Measurements from ENCODE around the gene ETNPPL. TPM values are rescaled to one million over a fixed set of nuclear protein-coding genes. Genes with fewer than 3 reads are reported as not detected.

Gene ETNPPL
- total and polyA plus RNA-seq, 2 of the 13 experiments (the other 11 are each of a cell fraction or from before 2014, with no cell fraction given): 1.4 to 6.0 TPM

- in situ Hi-C loops (cut with HindIII; ENCODE audit: extremely low pct_ligation_motif_present, low pct_unique_long_range_greater_than_20kb): no loop called here
- H4K20me1 ChIP-seq (ENCODE audit: insufficient read depth, low read length): no peaks in the 10 kb centered on the region
- H3K27ac ChIP-seq (ENCODE audit: extremely low read length, insufficient read depth, low read length): no peak overlapping the region
- no peak for FAIRE-seq
- no peak for DNase-seq (ENCODE audit: low spot score)
- no peak for ATAC-seq
- POLR2A ChIA-PET: no interaction called here
- H3K79me2 ChIP-seq (ENCODE audit: insufficient read depth, low read length): no peaks in the 10 kb centered on the region
- peaks cover 37% of the 10 kb centered on the region for H3K4me1 ChIP-seq (ENCODE audit: insufficient read depth, low read length)
- BruUV-seq (replicated peaks): no TSS peak
- intact Hi-C loops (cut with micrococcal nuclease; ENCODE audit: unreplicated experiment): loop anchor here (2.0 to 5.0 kb wide), 2 partner anchors 33 to 82 kb away; no protein-coding TSS in a partner anchor
- H3K9me3 ChIP-seq (ENCODE audit: low read length): no peaks in the 10 kb centered on the region
- H2AFZ ChIP-seq (ENCODE audit: low read length): no peak overlapping the region
- no peak overlapping the region for H3K4me2 ChIP-seq (ENCODE audit: low read depth, low read length)
- CTCF ChIA-PET (ENCODE audit: low intra/inter-chr PET ratio, low total read pairs): no interaction called here
- 24% methylated on average over 4 of the region's 4 CpGs for WGBS (ENCODE audit: low lambda C conversion rate)
- TF ChIP-seq ZNF577 (CRISPR knock-in tag; IDR thresholded peaks at IDR 0.05; ENCODE audit: borderline replicate concordance, low read depth): no peak
- TF ChIP-seq RARA (CRISPR knock-in tag; IDR thresholded peaks at IDR 0.05): peak; percentile 65
- H3K36me3 ChIP-seq (replicated peaks in 1 of 2; ENCODE audit: control insufficient read depth in 1 of 2, insufficient read depth in 2 of 2, low read length in 2 of 2): no peaks in the 10 kb centered on the region
- H3K9ac ChIP-seq (ENCODE audit: insufficient read depth, low read depth, low read length): no peak overlapping the region
- H3K4me3 ChIP-seq (replicated peaks in 1 of 3; ENCODE audit: insufficient read depth in 1 of 3, low read depth in 2 of 3, low read length in 3 of 3): no peak overlapping the region
- no peaks in the 10 kb centered on the region; a peak in 2 of 5 replicates for H3K27me3 ChIP-seq (ENCODE audit: control insufficient read depth in 1 of 2, insufficient read depth in 2 of 2, low read length in 2 of 2)
Observed at GRCh38 chr4:108763986-108764385, 1.1 kb upstream of the ETNPPL start.

- Histone ChIP-seq H3K4me3 (replicated peaks in 1 of 3; ENCODE audit: insufficient read depth in 1 of 3, low read depth in 2 of 3, low read length in 3 of 3) (peak overlapping the region; percentile 69 to 92 (median 82)), H2AFZ (ENCODE audit: low read length) (peak overlapping the region; percentile 81), H4K20me1 (ENCODE audit: insufficient read depth, low read length) (no peaks in the 10 kb centered on the region), H3K4me2 (ENCODE audit: low read depth, low read length) (peak overlapping the region; percentile 95), H3K27ac (ENCODE audit: extremely low read length, insufficient read depth, low read length) (peak overlapping the region; percentile 72), H3K36me3 (replicated peaks in 1 of 2; ENCODE audit: control insufficient read depth in 1 of 2, insufficient read depth in 2 of 2, low read length in 2 of 2) (no peaks in the 10 kb centered on the region), H3K9me3 (ENCODE audit: low read length) (no peaks in the 10 kb centered on the region), H3K4me1 (ENCODE audit: insufficient read depth, low read length) (peaks cover 37% of the 10 kb centered on the region), H3K27me3 (ENCODE audit: control insufficient read depth in 1 of 2, insufficient read depth in 2 of 2, low read length in 2 of 2) (no peaks in the 10 kb centered on the region; a peak in 2 of 5 replicates), H3K79me2 (ENCODE audit: insufficient read depth, low read length) (no peaks in the 10 kb centered on the region), H3K9ac (ENCODE audit: insufficient read depth, low read depth, low read length) (peak overlapping the region; percentile 54)
- in situ Hi-C loops (cut with HindIII; ENCODE audit: extremely low pct_ligation_motif_present, low pct_unique_long_range_greater_than_20kb): no loop called here
- TSS peak; percentile 84 for BruUV-seq (replicated peaks)
- DNase-seq (ENCODE audit: low spot score) (no peak), ATAC-seq (peak; percentile 40), FAIRE-seq (no peak)
- under 1% methylated on average over 11 of the region's 11 CpGs for WGBS (ENCODE audit: low lambda C conversion rate)
- ChIA-PET POLR2A (interaction anchor here (1.8 kb wide), 1 partner anchor 113 kb away, joined by 9 read pairs; the partner anchor contains the start of gene OSTC), CTCF (ENCODE audit: low intra/inter-chr PET ratio, low total read pairs) (no interaction called here)
- intact Hi-C loops (cut with micrococcal nuclease; ENCODE audit: unreplicated experiment): loop anchor here (2.0 to 5.0 kb wide), 2 partner anchors 32 to 81 kb away; no protein-coding TSS in a partner anchor
- no peak for TF ChIP-seq TBX2 (CRISPR knock-in tag; IDR thresholded peaks at IDR 0.05; ENCODE audit: borderline replicate concordance)
- TF ChIP-seq HHEX (CRISPR knock-in tag; IDR thresholded peaks at IDR 0.05): no peak
- TF ChIP-seq ZNF704 (CRISPR knock-in tag; IDR thresholded peaks at IDR 0.05; ENCODE audit: borderline replicate concordance): 0 out of 2 replicates have a peak, but pooled peaks have one; percentile 12
- TF ChIP-seq ZSCAN29 (CRISPR knock-in tag; conservative IDR thresholded peaks at IDR 0.05): 0 out of 2 replicates have a peak, but pooled peaks have one; percentile 21
- TF ChIP-seq POLR2AphosphoS2 (IDR thresholded peaks at IDR 0.05; ENCODE audit: low read depth, low read length): no peak
- TF ChIP-seq ETV6 (CRISPR knock-in tag; conservative IDR thresholded peaks at IDR 0.05): no peak
- 0 out of 2 replicates have a peak, but pooled peaks have one; percentile 0 for TF ChIP-seq TOPORS (CRISPR knock-in tag; IDR thresholded peaks at IDR 0.05)
- no peak for TF ChIP-seq ZNF580 (CRISPR knock-in tag; IDR thresholded peaks at IDR 0.05; ENCODE audit: borderline replicate concordance, low read depth)
- TF ChIP-seq SKI (IDR thresholded peaks at IDR 0.05; ENCODE audit: partially characterized antibody): no peak
- no peak for TF ChIP-seq PLSCR1 (CRISPR knock-in tag; IDR thresholded peaks at IDR 0.05; ENCODE audit: borderline replicate concordance)
Observed at GRCh38 chr4:108763226-108763593, 357 bp upstream of the ETNPPL start.

Measured in HepG2 (cell line).